GM12872 (cell line): ENCODE measurements around the gene TSHZ1.

Source experiments
- CTCF ChIP-seq: IDR thresholded peaks from 3 replicates; pipeline ENCODE4 v1.5.1; 2011; ENCODE audit warnings: low read depth, mild to moderate bottlenecking, low read length, moderate library complexity; ENCODE audit not compliant: insufficient read depth

TSHZ1 gene

GRCh38 chr18:75291460-75291859 lies 80.9 kb downstream of the TSHZ1 start:
- no peak for TF ChIP-seq CTCF

GRCh38 chr18:75293591-75293990 lies 83.0 kb downstream of the TSHZ1 start:
- TF ChIP-seq CTCF = no peak

- TF ChIP-seq CTCF = no peak
Measured at GRCh38 chr18:75297731-75298130, 87.1 kb downstream of the TSHZ1 start.

- no peak for TF ChIP-seq CTCF
Measured at GRCh38 chr18:75304678-75305557, 94.3 kb downstream of the TSHZ1 start.

- TF ChIP-seq CTCF = no peak
Measured at GRCh38 chr18:75305984-75306383, 95.4 kb downstream of the TSHZ1 start.

GRCh38 chr18:75307530-75307929 lies 96.9 kb downstream of the TSHZ1 start:
- TF ChIP-seq CTCF = no peak

GRCh38 chr18:75309564-75309963 lies 99.0 kb downstream of the TSHZ1 start:
- no peak for TF ChIP-seq CTCF
